Measurements from ENCODE around the gene ADAMTS20.
"Not testable (repeated sequence)": the region's sequence is repeated elsewhere in the genome, so short reads cannot be mapped to it uniquely, and the experiment has no call there.

- not testable (repeated sequence) for TF ChIP-seq CTCF, EP300 (IDR thresholded peaks at IDR 0.05)
Observed at GRCh38 chr12:43341785-43342313, 210.2 kb downstream of the ADAMTS20 start.

Data from upper lobe of left lung (tissue), 4 donors.